GM18517 (cell line): ENCODE data around the gene SLC6A13.
"Not testable (repeated sequence)": the region's sequence is repeated elsewhere in the genome, so short reads cannot be mapped to it uniquely, and the experiment has no call there.

ENCODE experiments used
- ATAC-seq: cut with Tn5 transposase; IDR thresholded peaks from one replicate; pipeline ENCODE4 v1.9.1; 2021; ENCODE audit warnings: mild to moderate bottlenecking, moderate library complexity; ENCODE audit not compliant: unreplicated experiment

The SLC6A13 gene

GRCh38 chr12:202081-202731 lies 60.4 kb downstream of the SLC6A13 start:
- ATAC-seq = no peak

GRCh38 chr12:201361-201760 lies 61.3 kb downstream of the SLC6A13 start:
- ATAC-seq = no peak

- no peak for ATAC-seq
Observed at GRCh38 chr12:198705-199104, 63.9 kb downstream of the SLC6A13 start.

GRCh38 chr12:197911-198695 lies 64.5 kb downstream of the SLC6A13 start:
- ATAC-seq = no peak

GRCh38 chr12:197347-197746 lies 65.3 kb downstream of the SLC6A13 start:
- ATAC-seq = no peak

- no peak for ATAC-seq
Observed at GRCh38 chr12:196436-196835, 66.2 kb downstream of the SLC6A13 start.

GRCh38 chr12:195951-196350 lies 66.7 kb downstream of the SLC6A13 start:
- ATAC-seq = no peak

GRCh38 chr12:195156-195555 lies 67.5 kb downstream of the SLC6A13 start:
- ATAC-seq = no peak

- no peak for ATAC-seq
Observed at GRCh38 chr12:194276-194675, 68.4 kb downstream of the SLC6A13 start.

- ATAC-seq = no peak
Observed at GRCh38 chr12:193261-193660, 69.4 kb downstream of the SLC6A13 start.

- ATAC-seq = no peak
Observed at GRCh38 chr12:191541-191940, 71.1 kb downstream of the SLC6A13 start.

- no peak for ATAC-seq
Observed at GRCh38 chr12:190881-191280, 71.8 kb downstream of the SLC6A13 start.

GRCh38 chr12:189622-189962 lies 73.0 kb downstream of the SLC6A13 start:
- no peak for ATAC-seq

- ATAC-seq = no peak
Observed at GRCh38 chr12:188910-189621, 73.6 kb downstream of the SLC6A13 start.

GRCh38 chr12:187986-188909 lies 74.4 kb downstream of the SLC6A13 start:
- not testable (repeated sequence) for ATAC-seq

- ATAC-seq = no peak
Observed at GRCh38 chr12:186006-186625, 76.5 kb downstream of the SLC6A13 start.

- no peak for ATAC-seq
Observed at GRCh38 chr12:185576-185955, 77.1 kb downstream of the SLC6A13 start.

- ATAC-seq = no peak
Observed at GRCh38 chr12:184811-185575, 77.6 kb downstream of the SLC6A13 start.

GRCh38 chr12:182381-182892 lies 80.2 kb downstream of the SLC6A13 start:
- ATAC-seq = no peak

GRCh38 chr12:181921-182320 lies 80.7 kb downstream of the SLC6A13 start:
- no peak for ATAC-seq
